CD4-positive, alpha-beta memory T cell (primary cell): ENCODE data around the gene KLHL22. TPM values are rescaled to one million over a fixed set of nuclear protein-coding genes. Genes with fewer than 3 reads are reported as not detected.

Source experiments
- CTCF ChIA-PET: fragments of 350-600 bp; sonication (Branson Sonifier 250); formaldehyde crosslinking; loops from one replicate; lab custom pipeline; 2021; ENCODE audit warnings: inconsistent platforms; ENCODE audit not compliant: partially characterized antibody; lab: Charles Lee
- POLR2A ChIA-PET: fragments of 350-600 bp; sonication (Branson Sonifier 250); formaldehyde crosslinking; loops from one replicate; lab custom pipeline; 2021; ENCODE audit not compliant: partially characterized antibody; lab: Charles Lee
- DNase-seq, 5 donors: peaks; one replicate each; pipeline versions ENCODE4 v3.0.0 to v3.0.0-alpha.2; 2020 to 2022; ENCODE audit warnings: mixed read lengths in 1 of 5
- H3K27ac ChIP-seq: one replicate; pipeline ENCODE4 v1.7.0; 2013; ENCODE audit warnings: low read depth, low read length
- H3K27me3 ChIP-seq: 2 replicates; pipeline ENCODE4 v1.7.0; 2013; ENCODE audit warnings: mild to moderate bottlenecking, low read length, moderate library complexity; ENCODE audit not compliant: insufficient read depth
- H3K36me3 ChIP-seq: 2 replicates; pipeline ENCODE4 v1.7.0; 2013; ENCODE audit warnings: mild to moderate bottlenecking, low read length, moderate library complexity; ENCODE audit not compliant: insufficient read depth
- H3K4me1 ChIP-seq: 2 replicates; pipeline ENCODE4 v1.7.0; 2013; ENCODE audit warnings: mild to moderate bottlenecking, low read length, moderate library complexity; ENCODE audit not compliant: insufficient read depth
- H3K4me3 ChIP-seq, 2 donors: one replicate each; pipeline ENCODE4 v1.7.0; 2013; ENCODE audit warnings: low read length in 2 of 2, mild to moderate bottlenecking in 1 of 2
- H3K9me3 ChIP-seq, 2 donors: one replicate each; pipeline ENCODE4 v1.7.0; 2013; ENCODE audit warnings: low read length in 2 of 2, control low read depth in 1 of 2; ENCODE audit not compliant: control insufficient read depth in 1 of 2
- H3K27ac Mint-ChIP-seq, 7 donors: one replicate each; pipeline ENCODE4 v1.8.0; 2020 to 2021; ENCODE audit warnings: mixed read lengths in 7 of 7, mild to moderate bottlenecking in 6 of 7, inconsistent platforms in 3 of 7, moderate library complexity in 3 of 7
- H3K27me3 Mint-ChIP-seq, 2 donors: one replicate each; pipeline ENCODE4 v1.8.0; 2020 to 2021; ENCODE audit warnings: mixed read lengths in 2 of 2
- H3K36me3 Mint-ChIP-seq, 2 donors: one replicate each; pipeline ENCODE4 v1.8.0; 2020 to 2021; ENCODE audit warnings: mixed read lengths in 2 of 2, inconsistent platforms in 1 of 2, mild to moderate bottlenecking in 1 of 2
- H3K4me1 Mint-ChIP-seq, 4 donors: one replicate each; pipeline ENCODE4 v1.8.0; 2020 to 2021; ENCODE audit warnings: mixed read lengths in 4 of 4, mild to moderate bottlenecking in 1 of 4
- H3K4me3 Mint-ChIP-seq, 8 donors: one replicate each; pipeline ENCODE4 v1.8.0; 2020 to 2021; ENCODE audit warnings: mixed read lengths in 8 of 8, mild to moderate bottlenecking in 7 of 8, moderate library complexity in 6 of 8, inconsistent platforms in 3 of 8
- H3K9me3 Mint-ChIP-seq, 8 donors: one replicate each; pipeline ENCODE4 v1.8.0; 2020 to 2021; ENCODE audit warnings: mixed read lengths in 8 of 8, mild to moderate bottlenecking in 5 of 8, inconsistent platforms in 3 of 8, moderate library complexity in 1 of 8
- intact Hi-C: fragments of 100-400 bp; cut with micrococcal nuclease; formaldehyde crosslinking; loops from one replicate; pipeline ENCODE4 v1.15.1; 2023
- polyA plus RNA-seq, 2 donors: library from polyadenylated mRNA; unstranded; fragments of 300-500 nt; fragmentation: Illumina TruSeq; gene quantifications; one replicate each; pipeline ENCODE4 v1.2.3, GENCODE V29; 2021
- total RNA-seq, 2 experiments: library from RNA; stranded (reverse); gene quantifications; one replicate each; pipeline ENCODE4 v1.2.3, GENCODE V29; 2021

Gene KLHL22
- total and polyA plus RNA-seq, 4 experiments from 2014 or later, result 19.4 to 63.1 (median 42.0) TPM

DNA sequence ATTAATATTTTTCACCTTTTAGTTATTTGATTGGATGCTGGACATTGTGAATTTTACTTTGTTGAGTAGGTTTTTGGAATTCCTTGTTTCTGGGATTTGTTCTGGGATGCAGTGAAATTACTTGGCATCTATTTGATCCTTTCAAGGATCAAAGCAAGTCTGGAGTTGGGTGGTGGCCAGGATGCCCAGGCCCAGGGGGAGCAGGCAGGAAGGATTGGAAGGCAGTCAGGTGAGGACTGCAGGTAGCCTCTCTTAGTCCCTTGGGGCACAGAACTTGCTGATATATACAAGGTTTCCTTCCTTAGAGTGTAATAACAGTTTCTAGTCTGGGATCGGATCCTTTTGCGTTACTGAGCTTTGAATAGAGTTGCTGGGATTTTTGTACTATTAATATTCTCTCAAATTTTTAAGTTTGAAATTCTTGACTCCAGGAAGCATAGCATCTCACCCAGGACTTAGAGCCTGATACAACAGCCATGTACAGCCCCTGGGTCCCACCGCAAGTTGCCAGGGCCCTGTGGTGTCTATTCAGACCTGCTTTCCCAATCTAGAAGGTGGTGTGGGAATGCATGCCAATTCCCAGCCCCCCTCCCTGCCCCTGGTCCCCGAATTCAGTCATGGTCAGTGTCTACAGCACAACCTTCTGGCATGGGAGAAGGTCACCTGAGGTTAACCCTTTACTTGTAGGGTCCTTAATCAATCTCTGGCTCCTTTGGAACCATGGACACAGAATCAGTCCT lies 95.6 kb downstream of the KLHL22 start:
- no peaks in the 10 kb centered on the region for H3K36me3 ChIP-seq
- H3K27me3 ChIP-seq, result no peaks in the 10 kb centered on the region
- H3K36me3 Mint-ChIP-seq, result peaks cover 16 to 17% of the 10 kb centered on the region in 2 donors
- no peaks in the 10 kb centered on the region for H3K9me3 Mint-ChIP-seq
- H3K27me3 Mint-ChIP-seq, result no peaks in the 10 kb centered on the region
- peak overlapping the region in 1 of 7 donors; percentile 53 for H3K27ac Mint-ChIP-seq
- H3K4me1 ChIP-seq, result peaks cover 16% of the 10 kb centered on the region
- no peak overlapping the region for H3K4me3 Mint-ChIP-seq
- ChIA-PET CTCF (no interaction called here), POLR2A (no interaction called here)
- no peaks in the 10 kb centered on the region for H3K9me3 ChIP-seq
- no peak for DNase-seq
- no peak overlapping the region for H3K4me3 ChIP-seq
- intact Hi-C loops, result no loop called here
- H3K27ac ChIP-seq, result no peak overlapping the region
- H3K4me1 Mint-ChIP-seq, result peaks cover 18 to 35% (median 32%) of the 10 kb centered on the region in 4 donors

DNA sequence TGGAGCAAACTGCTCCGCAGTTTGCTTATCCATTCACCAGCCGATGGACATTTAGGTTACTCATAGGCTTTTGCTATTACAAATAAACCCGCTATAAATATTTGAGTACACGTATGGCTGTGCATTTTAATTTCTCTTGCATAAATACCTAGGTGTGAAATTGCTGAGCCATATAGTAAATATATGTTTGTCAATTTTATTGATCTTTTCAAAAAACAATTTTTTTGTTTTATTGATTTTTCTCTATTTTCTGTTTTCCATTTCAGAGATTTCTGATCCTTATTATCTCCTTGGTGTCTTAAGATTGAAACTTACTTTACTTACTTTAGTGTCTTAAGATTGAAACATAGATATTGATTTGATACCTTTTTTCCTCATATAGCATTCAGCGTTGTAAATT lies 97.2 kb downstream of the KLHL22 start:
- H3K27ac Mint-ChIP-seq, result no peak overlapping the region
- H3K9me3 Mint-ChIP-seq, result no peaks in the 10 kb centered on the region
- CTCF ChIA-PET, result no interaction called here
- no peak overlapping the region for H3K4me3 Mint-ChIP-seq
- intact Hi-C loops, result no loop called here
- Histone ChIP-seq H3K9me3 (no peaks in the 10 kb centered on the region), H3K4me3 (no peak overlapping the region), H3K4me1 (peaks cover 26% of the 10 kb centered on the region), H3K27me3 (no peaks in the 10 kb centered on the region), H3K36me3 (no peaks in the 10 kb centered on the region), H3K27ac (no peak overlapping the region)
- peaks cover 4 to 9% of the 10 kb centered on the region in 2 donors for H3K36me3 Mint-ChIP-seq
- peaks cover 23 to 47% (median 38%) of the 10 kb centered on the region in 4 donors for H3K4me1 Mint-ChIP-seq
- POLR2A ChIA-PET, result no interaction called here
- no peak for DNase-seq
- H3K27me3 Mint-ChIP-seq, result no peaks in the 10 kb centered on the region

DNA sequence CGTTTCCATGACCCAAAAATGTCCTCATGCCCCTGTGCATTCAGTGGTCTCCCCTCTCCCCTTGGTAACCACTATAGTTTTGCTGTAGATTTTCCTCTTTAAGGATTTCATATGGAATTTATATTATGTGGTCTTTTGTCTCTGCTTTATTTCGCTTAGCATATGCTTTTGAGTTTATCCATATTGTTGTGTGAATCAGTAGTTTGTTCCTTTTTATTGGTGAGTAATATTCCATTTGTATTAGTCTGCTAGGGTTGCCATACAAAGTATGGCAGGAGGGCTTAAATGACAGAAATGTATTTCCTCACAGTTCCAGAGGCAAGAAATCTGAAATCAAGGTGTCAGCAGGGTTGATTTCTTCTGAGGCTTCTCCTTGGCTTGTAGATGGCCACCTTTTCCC lies 98.1 kb downstream of the KLHL22 start:
- Mint-ChIP-seq H3K4me1 (peaks cover 20 to 46% (median 32%) of the 10 kb centered on the region in 4 donors), H3K27ac (peak overlapping the region in 1 of 7 donors; percentile 36), H3K4me3 (no peak overlapping the region), H3K9me3 (no peaks in the 10 kb centered on the region), H3K36me3 (peaks cover 0 to 7% of the 10 kb centered on the region in 2 donors), H3K27me3 (no peaks in the 10 kb centered on the region)
- Histone ChIP-seq H3K9me3 (no peaks in the 10 kb centered on the region), H3K27me3 (no peaks in the 10 kb centered on the region), H3K36me3 (no peaks in the 10 kb centered on the region), H3K27ac (no peak overlapping the region), H3K4me3 (no peak overlapping the region), H3K4me1 (peaks cover 24% of the 10 kb centered on the region)
- POLR2A ChIA-PET, result no interaction called here
- intact Hi-C loops, result no loop called here
- DNase-seq, result no peak
- CTCF ChIA-PET, result no interaction called here

DNA sequence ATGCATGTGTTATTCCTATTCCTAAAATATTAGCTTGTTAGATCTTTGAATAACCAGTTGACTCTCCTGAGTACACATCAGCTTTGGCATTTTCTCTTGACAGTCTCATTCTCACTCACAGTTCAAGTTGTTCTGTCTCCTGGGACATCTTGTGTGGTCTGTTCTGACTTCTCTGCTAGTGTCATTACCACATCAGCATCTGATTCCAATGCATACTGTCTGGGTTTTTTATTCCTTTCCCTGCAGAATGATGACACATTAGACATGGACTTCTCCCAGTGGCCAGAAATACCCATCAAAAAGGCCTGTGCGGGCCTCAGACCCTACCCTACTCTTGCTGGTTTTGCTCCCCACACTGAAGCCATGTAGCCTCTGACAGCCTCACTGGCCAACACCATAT lies 99.0 kb downstream of the KLHL22 start:
- ChIA-PET CTCF (interaction anchor here (2.0 kb wide), 1 partner anchor 79 kb away, joined by 4 read pairs; no protein-coding TSS in a partner anchor), POLR2A (interaction anchor here (0.6 kb wide), 1 partner anchor 77 kb away, joined by 3 read pairs; the partner anchor contains the start of gene DGCR6L)
- intact Hi-C loops, result no loop called here
- Mint-ChIP-seq H3K36me3 (peaks cover 0 to 7% of the 10 kb centered on the region in 2 donors), H3K4me3 (peak overlapping the region in 4 of 8 donors; percentile 8 to 86 (median 50)), H3K9me3 (no peaks in the 10 kb centered on the region), H3K4me1 (peaks cover 20 to 46% (median 32%) of the 10 kb centered on the region in 4 donors), H3K27ac (peak overlapping the region in 1 of 7 donors; percentile 24), H3K27me3 (no peaks in the 10 kb centered on the region)
- H3K4me1 ChIP-seq, result peaks cover 24% of the 10 kb centered on the region
- no peak overlapping the region for H3K27ac ChIP-seq
- no peaks in the 10 kb centered on the region for H3K27me3 ChIP-seq
- DNase-seq, result no peak
- no peaks in the 10 kb centered on the region for H3K36me3 ChIP-seq
- no peak overlapping the region for H3K4me3 ChIP-seq
- H3K9me3 ChIP-seq, result no peaks in the 10 kb centered on the region

DNA sequence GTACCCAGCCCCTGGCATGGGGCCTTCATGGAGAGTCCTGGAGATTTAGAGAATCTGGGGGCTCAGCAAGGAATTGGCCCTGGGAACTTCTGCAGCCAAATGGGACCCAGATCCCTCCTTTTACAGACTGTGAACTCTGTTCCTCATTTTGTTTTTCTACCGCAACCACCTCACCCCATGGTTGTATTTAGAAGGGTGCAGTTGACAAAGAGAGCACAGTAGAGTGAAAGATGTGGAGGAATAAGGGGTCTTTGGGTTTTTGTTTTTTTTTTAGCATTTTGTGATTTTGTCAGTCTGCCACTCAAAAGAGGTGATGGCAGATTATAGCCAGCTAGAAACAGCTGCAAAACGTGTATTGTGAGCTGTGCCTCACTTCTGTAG lies 99.7 kb downstream of the KLHL22 start:
- Mint-ChIP-seq H3K27me3 (no peaks in the 10 kb centered on the region), H3K4me1 (peaks cover 20 to 46% (median 31%) of the 10 kb centered on the region in 4 donors), H3K36me3 (peaks cover 0 to 7% of the 10 kb centered on the region in 2 donors), H3K4me3 (peak overlapping the region; percentile 3 to 89 (median 75)), H3K27ac (peak overlapping the region in 1 of 7 donors; percentile 14), H3K9me3 (no peaks in the 10 kb centered on the region)
- Histone ChIP-seq H3K27ac (no peak overlapping the region), H3K27me3 (no peaks in the 10 kb centered on the region), H3K4me3 (no peak overlapping the region), H3K4me1 (peaks cover 24% of the 10 kb centered on the region), H3K36me3 (no peaks in the 10 kb centered on the region), H3K9me3 (no peaks in the 10 kb centered on the region)
- intact Hi-C loops, result no loop called here
- DNase-seq, result no peak
- ChIA-PET POLR2A (interaction anchor here (1.3 kb wide), 1 partner anchor 68 kb away, joined by 5 read pairs; no protein-coding TSS in a partner anchor), CTCF (interaction anchor here (2.0 kb wide), 1 partner anchor 78 kb away, joined by 4 read pairs; no protein-coding TSS in a partner anchor)

DNA sequence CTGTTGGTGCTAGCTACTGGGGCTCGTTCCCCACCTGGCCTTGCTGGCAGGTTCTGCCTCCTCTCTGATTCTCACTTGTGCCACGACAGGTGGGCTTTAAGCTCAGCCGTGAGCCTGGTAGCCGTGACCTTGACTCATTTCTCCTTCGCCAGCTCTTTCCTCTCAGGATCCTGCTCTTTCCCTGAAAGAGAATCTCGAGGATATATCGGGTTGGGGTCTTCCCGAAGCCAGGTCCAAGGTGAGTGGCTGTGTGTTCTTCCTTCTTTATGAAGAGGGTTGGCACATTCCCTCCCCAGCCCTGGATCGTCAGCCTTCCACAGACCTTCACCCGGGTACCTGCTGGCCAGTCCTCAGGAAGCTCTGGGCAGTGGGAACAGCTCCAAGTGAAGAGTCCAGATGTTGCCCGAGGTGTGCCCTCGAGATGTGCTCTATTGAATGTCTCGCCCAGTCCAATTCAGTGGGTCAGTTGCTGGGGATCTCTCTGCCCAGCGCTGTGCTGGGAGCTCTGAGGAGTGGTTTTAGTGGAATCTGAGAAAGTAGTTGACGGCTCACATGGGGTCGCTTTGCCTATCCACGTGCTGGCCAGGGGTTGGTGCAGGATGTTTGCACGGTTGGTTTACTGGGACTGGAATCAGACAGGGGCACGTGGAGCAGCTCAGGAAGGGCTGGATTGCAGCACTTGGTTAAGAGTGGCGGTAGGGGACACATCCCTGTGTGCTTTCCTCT lies 100.3 kb downstream of the KLHL22 start:
- peaks cover 20 to 46% (median 31%) of the 10 kb centered on the region in 4 donors for H3K4me1 Mint-ChIP-seq

More for the DNA sequence above, 100.3 kb downstream of the KLHL22 start:
- intact Hi-C loops, result no loop called here
- no peaks in the 10 kb centered on the region for H3K36me3 ChIP-seq
- DNase-seq, result no peak
- H3K27ac ChIP-seq, result no peak overlapping the region
- no peaks in the 10 kb centered on the region for H3K9me3 Mint-ChIP-seq
- H3K27me3 ChIP-seq, result no peaks in the 10 kb centered on the region
- H3K4me1 ChIP-seq, result peaks cover 24% of the 10 kb centered on the region
- peak overlapping the region in 6 of 7 donors; percentile 17 to 88 (median 74) for H3K27ac Mint-ChIP-seq
- no peaks in the 10 kb centered on the region for H3K9me3 ChIP-seq
- H3K27me3 Mint-ChIP-seq, result no peaks in the 10 kb centered on the region
- ChIA-PET POLR2A (interaction anchor here (1.3 to 2.1 kb wide), 4 partner anchors 9 to 76 kb away, joined by 3 to 18 read pairs (median 6); partner anchors contain the start of gene DGCR6L), CTCF (interaction anchor here (0.7 to 2.0 kb wide), 3 partner anchors 23 to 78 kb away, joined by 3 to 4 read pairs (median 3); no protein-coding TSS in a partner anchor)
- H3K4me3 Mint-ChIP-seq, result peak overlapping the region; percentile 86 to 95 (median 88)
- H3K4me3 ChIP-seq, result no peak overlapping the region
- peaks cover 0 to 3% of the 10 kb centered on the region in 2 donors for H3K36me3 Mint-ChIP-seq
